K562 (cell line): ENCODE data around the gene PELI3. TPM values are rescaled to one million over a fixed set of nuclear protein-coding genes. Genes with fewer than 3 reads are reported as not detected.

Experiments used
- DEAF1 ChIP-seq: fragments of 450-650 bp; formaldehyde crosslinking; IDR thresholded peaks from 2 replicates; pipeline ENCODE4 v1.4.0; 2020; ENCODE audit warnings: mild to moderate bottlenecking, moderate library complexity
- KHSRP ChIP-seq: fragments of 450-650 bp; IDR thresholded peaks from 2 replicates; pipeline ENCODE4 v1.6.1; 2017
- MTA1 ChIP-seq: fragments of 450-650 bp; IDR thresholded peaks from 2 replicates; pipeline ENCODE4 v1.6.1; 2017; ENCODE audit warnings: borderline replicate concordance
- NKRF ChIP-seq: fragments of 450-650 bp; IDR thresholded peaks from 2 replicates; pipeline ENCODE4 v1.6.1; 2016; ENCODE audit warnings: borderline replicate concordance
- RAD21 ChIP-seq, 2 experiments: fragments of 250-450 bp in 1 of 2; fragments of 450-650 bp in 1 of 2; sonication (Bioruptor Pico) in 1 of 2; formaldehyde crosslinking in 1 of 2; IDR thresholded peaks in 1 of 2; conservative IDR thresholded peaks in 1 of 2; 2 replicates each; pipeline versions ENCODE4 v1.4.0 to v1.8.0; 2020 to 2022; ENCODE audit warnings: mild to moderate bottlenecking in 2 of 2, moderate library complexity in 1 of 2
- RBM25 ChIP-seq: fragments of 200-400 bp; formaldehyde crosslinking; IDR thresholded peaks from 2 replicates; pipeline ENCODE4 v1.6.1; 2018; ENCODE audit warnings: low read length, low read depth, moderate library complexity; ENCODE audit not compliant: severe bottlenecking
- SAFB ChIP-seq: fragments of 200-400 bp; formaldehyde crosslinking; IDR thresholded peaks from 2 replicates; pipeline ENCODE4 v1.6.1; 2017; ENCODE audit warnings: low read depth, low read length, borderline replicate concordance
- ZNF324 ChIP-seq: fragments of 250-450 bp; sonication (Bioruptor Pico); IDR thresholded peaks from 2 replicates; pipeline ENCODE4 v1.4.0; 2020; ENCODE audit warnings: mild to moderate bottlenecking
- ZNF583 ChIP-seq: fragments of 250-450 bp; sonication (Bioruptor Pico); IDR thresholded peaks from 2 replicates; pipeline ENCODE4 v1.4.0; 2020
- polyA plus RNA-seq, 8 experiments: library from polyadenylated mRNA; depleted of rRNA in 4 of 8; stranded (reverse) in 5 of 8; unstranded in 3 of 8; fragments of >200 nt; fragmentation: Nextera tagmentation in 2 of 8; fragmentation: Illumina TruSeq in 1 of 8; extraction: Ambion mirVana in 2 of 8; extraction: Trizol in 1 of 8; gene quantifications; 2 replicates each; pipeline versions ENCODE4 v1.2.1 to v1.2.3, GENCODE V29; 2011 to 2014; ENCODE audit warnings: inconsistent platforms in 1 of 8, missing spikeins in 1 of 8
- total RNA-seq, 7 experiments: library from RNA; depleted of rRNA in 6 of 7; stranded (reverse); fragments of >200 nt in 6 of 7; fragmentation: Illumina TruSeq in 2 of 7; extraction: Trizol in 2 of 7; gene quantifications; 2 replicates each; pipeline versions ENCODE4 v1.2.1 to v1.2.3, GENCODE V29; 2011 to 2021; ENCODE audit warnings: low replicate concordance in 1 of 7

PELI3 gene
- total and polyA plus RNA-seq, 9 of the 15 experiments (the other 6 are each of a cell fraction or from before 2014, with no cell fraction given) = 0.17 to 4.2 (median 1.9) TPM

GRCh38 chr11:66462911-66463310 is 3.8 kb upstream of the PELI3 start (continued):
- TF ChIP-seq ZNF324 (CRISPR knock-in tag) = no peak
- TF ChIP-seq MTA1 = no peak
- TF ChIP-seq RAD21 (CRISPR knock-in tag; conservative IDR thresholded peaks at IDR 0.05 in 1 of 2, IDR thresholded peaks at IDR 0.05 in 1 of 2) = no peak
- no peak for TF ChIP-seq NKRF
- no peak for TF ChIP-seq ZNF583
- TF ChIP-seq RBM25 = no peak
- no peak for TF ChIP-seq DEAF1 (CRISPR knock-in tag)
- TF ChIP-seq SAFB = no peak
- no peak for TF ChIP-seq KHSRP
